Medulla oblongata (tissue), 1 donor: Measurements from ENCODE around the gene MIF4GD.
A peak's percentile ranks its signal among the peaks of the same experiment; 100 is the strongest.
"Not testable (repeated sequence)": the region's sequence is repeated elsewhere in the genome, so short reads cannot be mapped to it uniquely, and the experiment has no call there.

Experiments
- DNase-seq: peaks from one replicate; pipeline ENCODE4 v3.0.0-alpha.2; 2015; ENCODE audit errors: extremely low spot score

Gene MIF4GD, protein sequence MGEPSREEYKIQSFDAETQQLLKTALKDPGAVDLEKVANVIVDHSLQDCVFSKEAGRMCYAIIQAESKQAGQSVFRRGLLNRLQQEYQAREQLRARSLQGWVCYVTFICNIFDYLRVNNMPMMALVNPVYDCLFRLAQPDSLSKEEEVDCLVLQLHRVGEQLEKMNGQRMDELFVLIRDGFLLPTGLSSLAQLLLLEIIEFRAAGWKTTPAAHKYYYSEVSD

DNA sequence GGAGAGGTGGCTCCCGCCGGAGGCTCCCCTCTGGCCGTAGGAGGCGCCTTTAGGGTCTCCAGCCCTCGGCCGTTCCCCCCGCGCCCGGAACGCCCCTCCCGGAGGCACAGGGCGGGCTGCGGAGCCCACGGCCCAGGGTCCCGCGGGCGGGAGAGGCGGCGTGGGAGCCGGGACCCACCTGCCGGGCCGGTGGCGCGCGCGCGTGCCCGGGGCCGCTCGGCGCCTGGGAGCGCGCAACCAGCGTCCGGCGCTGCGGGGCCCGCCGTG, at the start of gene MIF4GD:
Gene MIF4GD, minus strand, starts transcription at position 266 of the 267 bp plus-strand sequence. CDS start 1,036 bp downstream, outside the sequence.
- DNase-seq = no peak

DNA sequence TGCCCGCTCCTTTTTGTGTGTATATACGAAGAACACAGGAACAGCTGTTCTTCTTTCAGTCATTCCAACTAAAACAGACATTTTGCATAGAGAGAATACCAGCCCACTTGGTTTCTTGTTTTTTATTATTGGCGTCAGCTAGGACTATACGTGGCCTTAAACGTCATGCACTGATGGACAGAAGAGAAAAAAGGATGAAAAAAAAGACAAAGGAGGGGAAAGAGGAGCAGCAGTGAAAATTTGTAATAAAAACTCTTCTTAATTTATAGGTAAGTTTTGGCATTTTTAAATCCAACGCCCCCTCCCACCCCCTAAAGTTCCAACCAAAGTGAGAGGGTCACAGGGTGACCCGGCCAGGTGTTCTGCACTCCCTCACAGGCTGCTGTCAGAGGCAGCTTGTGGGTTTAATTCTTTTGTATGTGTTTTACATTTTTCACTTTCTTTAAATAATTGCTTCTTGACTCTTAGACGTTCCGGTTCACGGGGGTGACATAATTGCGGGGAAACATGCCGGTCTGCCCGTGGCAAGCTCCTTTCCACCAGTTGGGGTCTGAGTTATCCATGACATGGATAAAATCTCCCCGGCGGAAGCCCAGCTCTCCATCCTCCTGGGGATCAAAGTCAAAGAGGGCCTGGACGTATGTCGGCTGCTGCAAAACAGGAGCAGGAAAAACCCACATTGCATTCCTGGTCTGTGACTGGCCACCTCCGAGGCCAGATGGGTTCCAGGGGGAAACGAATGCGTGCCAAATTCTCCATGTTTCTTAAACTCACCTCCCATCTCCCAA, 49.1 kb upstream of the MIF4GD start:
- no peak for DNase-seq

DNA sequence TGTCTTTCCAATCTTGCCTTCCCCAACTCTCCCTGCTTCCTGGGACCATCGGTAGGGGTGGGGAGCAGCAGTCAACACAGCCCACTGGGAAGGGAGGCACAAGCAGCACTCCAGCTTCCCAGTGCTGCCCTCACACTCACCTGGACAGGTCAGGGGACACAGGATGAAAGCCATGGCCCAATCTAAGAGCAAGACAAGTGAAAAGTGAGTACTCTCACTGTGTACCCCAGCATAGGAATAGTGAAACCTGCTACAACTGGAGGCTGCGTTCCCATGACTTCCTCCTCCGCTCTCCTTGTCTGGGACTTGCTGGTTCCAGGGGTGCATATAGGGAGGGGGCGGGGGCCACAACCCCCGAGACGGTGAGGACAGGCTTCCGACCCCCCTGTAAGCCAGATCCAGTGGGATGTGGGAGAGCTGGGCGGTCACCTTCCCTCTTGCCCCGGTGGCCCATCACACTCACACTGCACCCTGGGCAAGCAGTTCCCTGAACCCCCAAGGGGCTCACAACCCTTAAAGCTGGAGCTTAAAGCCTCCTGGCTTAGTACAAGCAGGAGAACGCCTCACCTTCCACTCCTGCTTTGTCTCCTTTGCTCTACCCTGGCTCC, 47.7 kb upstream of the MIF4GD start:
- DNase-seq = no peak

DNA sequence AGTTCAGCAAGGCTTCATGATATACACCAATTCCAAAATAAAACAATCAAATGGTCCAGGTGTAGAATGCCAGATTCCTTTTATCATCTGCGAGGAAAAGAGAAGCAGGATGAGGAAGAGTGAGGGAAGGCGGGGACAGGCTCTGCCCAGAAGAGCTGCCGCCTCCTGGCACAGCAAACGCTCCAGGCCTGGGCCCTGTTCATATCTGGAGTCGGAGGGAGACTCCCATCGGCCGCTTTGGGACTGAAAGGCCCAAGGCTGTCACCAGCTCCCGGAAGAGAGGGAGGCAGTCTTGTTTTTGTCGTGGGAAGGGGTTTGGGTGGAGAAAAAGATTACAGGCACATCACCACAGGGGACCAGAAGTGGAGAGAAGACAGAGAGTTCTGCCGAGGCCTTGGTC, 47.2 kb upstream of the MIF4GD start:
- no peak for DNase-seq

DNA sequence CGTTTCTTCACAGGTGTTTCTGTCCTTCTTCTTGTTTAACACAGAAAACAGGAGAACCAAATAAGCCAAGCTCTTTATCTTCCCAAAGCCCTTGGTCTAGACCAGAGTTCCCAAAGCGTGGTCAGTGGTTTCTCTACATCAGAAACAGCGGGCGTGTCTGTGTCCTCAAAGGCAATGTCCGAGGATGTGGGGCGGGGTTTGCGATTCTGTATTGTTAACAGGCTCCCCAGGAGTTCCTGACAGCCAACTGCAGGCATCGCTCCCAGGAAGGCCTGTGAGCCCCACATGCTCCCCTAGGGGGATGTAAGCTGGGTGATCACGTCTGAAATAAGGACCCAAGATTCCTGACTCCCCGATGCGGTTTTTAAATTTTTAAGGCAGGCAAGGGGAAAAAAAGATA, 46.6 kb upstream of the MIF4GD start:
- no peak for DNase-seq

DNA sequence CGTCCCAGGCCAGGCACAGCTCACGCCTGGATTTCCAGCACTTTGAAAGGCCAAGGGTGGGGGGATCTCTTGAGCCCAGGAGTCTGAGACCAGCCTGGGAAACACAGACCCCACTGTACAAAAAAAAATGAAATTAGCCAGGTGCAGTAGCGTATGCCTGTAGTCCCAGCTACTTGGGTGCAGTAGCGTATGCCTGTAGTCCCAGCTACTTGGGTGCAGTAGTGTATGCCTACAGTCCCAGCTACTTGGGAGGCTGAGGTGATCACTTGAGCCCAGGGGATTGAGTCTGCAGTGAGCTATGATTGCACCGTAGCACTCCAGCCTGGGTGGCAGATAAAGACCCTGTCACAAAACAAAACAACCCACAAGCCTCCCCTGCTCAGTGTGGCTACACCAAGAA, 45.2 kb upstream of the MIF4GD start:
- no peak for DNase-seq

DNA sequence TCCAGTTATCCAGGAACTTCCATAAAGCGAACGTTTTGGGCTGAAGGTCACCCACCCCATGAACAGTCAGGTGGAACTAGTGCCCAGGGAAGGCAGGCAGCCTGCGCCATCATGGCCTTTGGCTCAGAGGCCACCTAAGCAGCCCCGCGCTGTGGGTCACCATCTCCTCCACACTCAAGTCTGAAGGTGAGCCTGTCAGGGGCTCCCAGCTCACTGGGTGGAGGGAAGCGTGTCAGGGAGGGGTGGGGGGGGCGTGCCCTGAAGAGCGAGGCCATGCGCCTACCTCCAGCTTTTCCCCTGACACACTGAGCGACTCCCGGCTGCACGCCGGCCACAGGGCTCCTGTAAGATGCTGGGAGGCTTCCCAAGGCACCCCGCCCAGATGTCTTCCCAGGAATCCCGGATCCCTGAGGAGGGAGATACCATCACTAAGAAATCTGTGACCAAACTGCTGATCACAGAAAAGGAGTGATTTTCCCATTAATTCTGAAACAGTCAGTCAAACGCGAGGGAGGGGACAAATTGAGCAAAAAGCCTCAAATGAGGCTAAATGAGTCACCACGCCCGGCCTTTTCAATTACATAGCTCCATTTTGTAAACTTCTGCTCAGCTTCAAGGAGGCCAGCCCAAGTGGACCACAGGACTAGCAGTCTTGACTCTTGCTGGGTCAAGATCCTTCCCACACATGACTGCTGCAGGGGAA, 44.7 kb upstream of the MIF4GD start:
- no peak for DNase-seq

DNA sequence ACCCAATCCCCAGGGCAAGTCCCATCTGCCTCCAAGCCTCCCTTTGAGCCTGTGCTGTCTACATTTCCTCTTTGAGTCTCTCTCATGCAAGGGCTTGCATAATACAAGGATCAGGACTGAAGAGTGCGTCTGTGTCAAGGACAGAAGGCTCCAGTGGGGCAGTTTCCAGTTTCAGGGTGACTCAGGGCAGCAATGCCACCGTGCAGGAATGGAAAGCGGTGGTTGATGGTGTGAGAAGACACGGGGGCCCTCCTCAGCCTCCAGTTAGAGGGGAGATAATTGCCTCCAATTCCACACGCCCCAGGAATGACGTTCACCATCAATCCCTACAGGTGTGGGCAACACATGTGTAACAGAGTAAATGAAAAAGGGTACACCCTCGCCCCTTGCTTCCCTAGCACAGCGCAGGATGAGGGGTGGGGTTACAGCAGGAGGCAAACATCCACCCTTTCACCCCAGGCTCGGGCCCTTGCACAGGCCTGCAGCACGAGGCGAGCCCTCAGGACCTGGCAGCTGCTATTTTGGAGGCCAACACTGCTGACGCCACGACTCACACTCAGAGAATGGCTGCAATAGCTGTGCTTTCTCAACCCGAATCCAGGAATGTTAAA, 43.0 kb upstream of the MIF4GD start:
- DNase-seq = peak; percentile 82

DNA sequence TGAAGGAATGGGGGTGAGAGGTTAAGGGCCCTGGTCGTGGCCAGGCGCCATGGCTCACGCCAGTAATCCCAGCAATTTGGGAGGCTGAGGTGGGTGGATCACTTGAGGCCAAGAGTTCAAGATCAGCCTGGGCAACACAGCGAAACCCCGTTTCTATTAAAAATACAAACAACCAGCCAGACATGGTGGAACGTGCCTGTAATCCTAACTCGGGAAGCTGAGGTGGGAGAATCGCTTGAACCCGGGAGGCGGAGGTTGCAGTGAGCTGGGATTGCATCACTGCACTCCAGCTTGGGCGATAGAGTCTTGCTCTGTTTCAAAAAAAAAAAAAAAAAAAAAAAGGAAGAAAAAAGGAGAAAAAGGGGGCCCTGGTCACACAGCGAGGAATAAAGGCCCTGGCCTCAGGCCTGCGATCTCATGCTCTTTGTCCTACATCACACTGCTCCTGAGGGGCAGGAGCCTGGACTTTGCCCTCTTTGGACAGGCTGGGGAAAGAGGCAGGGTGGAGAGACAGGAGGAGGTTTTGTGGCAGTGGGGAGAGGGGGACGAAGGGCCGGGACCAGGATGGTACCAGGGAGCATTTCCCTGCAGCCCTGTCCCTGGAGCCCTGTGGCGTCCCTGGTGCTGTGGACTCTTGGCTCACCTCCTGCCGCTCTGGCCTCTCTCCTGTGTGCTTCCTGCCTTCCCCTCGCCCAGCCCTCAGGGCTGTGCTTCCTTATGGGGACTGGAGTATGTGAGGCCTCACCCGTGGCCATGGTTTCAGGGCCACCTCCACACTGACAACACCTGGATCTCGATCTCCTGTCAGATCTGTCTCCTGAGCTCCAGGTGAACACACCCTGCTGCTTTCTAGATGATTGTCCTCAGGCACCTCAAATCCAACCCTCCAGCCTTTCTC, 38.0 kb upstream of the MIF4GD start:
- DNase-seq = no peak

DNA sequence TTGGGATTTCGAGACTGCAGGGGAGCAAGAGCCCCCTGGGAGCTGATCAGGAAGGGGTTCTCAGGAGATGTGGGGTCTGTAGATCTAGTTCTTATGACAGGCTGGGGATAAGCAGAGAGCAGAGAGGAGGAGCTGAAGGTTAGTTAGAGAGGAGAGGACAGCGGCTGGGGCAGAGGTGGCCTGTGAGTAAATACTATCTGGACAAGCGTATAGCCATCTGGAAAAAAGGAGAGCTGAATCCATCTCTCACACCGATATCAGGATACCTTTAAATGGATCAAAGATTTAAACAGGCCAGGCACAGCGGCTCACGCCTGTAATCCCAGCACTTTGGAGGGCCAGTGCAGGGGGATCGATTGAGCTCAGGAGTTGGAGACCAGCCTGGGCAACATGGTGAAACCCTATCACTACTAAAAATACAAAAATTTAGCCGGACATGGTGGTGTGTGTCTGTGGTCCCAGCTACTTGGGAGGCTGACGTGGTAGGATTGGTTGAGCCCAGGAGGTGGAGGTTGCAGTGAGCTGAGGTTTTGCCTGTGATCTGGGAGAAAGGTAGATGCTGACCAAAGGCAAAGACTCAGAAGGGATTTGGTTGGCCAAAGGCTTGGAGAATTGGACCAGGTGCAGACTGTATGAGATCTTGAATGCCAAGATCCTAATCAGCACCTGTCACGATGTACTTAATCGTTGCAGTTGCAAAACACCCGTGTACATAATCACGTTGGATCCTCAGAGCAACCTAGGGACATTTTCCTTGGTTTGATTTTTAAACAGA, 37.1 kb upstream of the MIF4GD start:
- no peak for DNase-seq

DNA sequence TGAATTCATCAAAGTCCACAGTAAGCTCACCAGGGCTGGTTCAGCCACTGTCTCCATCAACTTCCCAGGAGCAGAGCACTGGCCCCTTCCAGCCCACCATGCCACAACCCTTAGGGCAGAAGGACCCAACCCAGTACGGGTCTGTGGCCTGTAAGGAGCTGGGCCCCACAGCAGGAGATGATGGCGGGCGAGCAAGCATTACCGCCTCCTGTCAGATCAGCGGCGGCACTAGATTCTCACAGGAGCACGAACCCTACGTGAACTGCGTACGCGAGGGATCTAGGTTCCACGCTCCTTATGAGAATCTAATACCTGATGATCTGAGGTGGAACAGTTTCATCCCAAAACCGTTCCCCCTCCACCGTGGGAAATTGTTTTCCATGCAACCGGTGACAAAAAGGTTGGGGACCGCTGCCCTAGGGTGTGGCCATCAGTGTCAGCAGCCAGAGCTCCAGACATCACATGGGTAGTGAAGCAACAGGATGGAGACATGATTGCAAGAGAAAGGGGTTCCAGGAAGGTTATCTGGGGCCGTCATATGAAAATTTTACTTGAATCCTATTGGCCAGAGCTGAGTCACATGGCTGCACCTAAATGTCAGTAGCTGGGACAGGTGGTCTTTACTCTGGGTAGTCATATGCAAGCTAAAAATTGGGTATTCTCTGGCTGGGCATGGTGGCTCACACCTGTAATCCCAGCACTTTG, 30.6 kb upstream of the MIF4GD start:
- DNase-seq = no peak

DNA sequence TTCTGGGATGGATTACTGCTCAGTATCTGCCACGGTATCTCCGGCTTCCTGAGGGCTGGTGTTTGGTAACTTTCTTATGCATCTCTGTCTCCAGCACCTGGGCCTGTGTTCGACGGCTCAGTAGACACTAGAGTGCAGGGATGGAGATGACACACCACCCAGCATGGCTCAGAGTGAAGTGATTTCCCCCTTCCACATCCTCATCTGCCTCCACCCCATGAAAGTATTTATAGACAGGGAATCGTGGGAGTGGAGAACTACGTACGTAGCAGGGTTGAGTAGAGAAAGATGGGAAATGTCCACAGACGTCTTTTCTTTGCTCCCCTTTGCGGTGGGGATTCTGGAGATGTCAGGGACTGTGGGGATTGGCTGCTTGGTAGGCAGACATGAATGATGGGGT, 30.0 kb upstream of the MIF4GD start:
- DNase-seq = no peak

DNA sequence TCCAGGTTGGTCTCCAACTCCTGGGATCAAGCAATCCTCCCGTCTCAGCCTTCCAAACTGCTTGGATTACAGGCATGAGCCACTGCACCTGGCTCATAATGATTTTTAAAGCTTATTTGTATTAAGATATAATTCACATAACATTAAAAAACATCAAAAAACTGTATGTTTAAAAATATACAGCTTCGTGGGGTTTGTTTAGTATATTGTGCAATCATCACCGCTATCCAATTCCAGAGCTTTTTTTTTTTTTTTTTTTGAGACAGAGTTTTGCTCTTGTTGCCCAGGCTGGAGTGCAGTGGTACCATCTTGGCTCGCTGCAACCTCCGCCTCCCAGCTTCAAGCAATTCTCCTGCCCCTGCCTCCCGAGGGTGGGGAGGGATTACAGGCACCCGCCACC, 29.2 kb upstream of the MIF4GD start:
- no peak for DNase-seq

DNA sequence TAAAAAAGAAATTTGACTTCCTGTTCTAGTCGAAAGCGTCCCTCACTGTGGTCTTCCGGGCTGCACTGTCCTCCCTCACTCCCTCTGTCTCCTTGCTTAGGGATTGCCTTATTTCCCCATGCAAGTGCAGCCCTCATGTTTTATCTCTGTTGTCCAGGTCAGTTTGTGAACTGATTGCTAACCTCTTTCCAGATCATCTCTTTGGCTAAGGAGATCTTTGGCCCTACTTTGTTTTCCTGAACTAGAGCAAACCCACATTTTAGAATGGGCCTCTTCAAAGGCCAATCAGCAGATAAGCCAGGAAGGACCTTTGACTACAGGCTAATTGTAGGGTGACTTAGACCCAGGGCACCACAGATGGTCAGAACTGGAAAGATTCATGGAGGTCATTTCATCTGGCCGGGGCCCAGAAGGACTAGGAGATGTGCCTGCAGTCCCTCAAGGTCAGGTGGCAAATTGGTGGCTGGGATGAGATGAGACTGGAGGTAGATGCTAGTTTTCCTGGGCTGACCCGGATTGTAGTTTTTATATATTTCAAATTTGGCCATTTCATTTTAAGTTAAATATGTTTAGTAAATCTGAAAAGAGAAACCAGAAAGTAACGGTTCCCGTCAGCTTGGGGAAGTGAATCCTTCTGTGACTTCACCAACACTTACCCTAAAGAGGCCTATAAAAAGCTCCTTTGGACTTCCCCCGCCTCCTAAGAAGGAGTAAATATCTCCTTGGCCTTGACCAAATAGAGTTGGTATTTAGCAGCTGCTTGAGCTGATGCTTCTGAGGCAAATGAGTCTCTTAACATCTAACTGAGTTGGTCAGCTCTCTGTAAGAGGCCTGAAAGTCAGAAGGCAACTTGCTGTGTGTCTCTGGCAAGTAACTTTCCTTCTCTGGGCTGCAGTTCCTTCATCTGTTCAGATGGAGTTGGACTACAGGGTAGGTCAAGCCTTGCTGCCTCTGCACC, 24.4 kb upstream of the MIF4GD start:
- DNase-seq = peak; percentile 74

DNA sequence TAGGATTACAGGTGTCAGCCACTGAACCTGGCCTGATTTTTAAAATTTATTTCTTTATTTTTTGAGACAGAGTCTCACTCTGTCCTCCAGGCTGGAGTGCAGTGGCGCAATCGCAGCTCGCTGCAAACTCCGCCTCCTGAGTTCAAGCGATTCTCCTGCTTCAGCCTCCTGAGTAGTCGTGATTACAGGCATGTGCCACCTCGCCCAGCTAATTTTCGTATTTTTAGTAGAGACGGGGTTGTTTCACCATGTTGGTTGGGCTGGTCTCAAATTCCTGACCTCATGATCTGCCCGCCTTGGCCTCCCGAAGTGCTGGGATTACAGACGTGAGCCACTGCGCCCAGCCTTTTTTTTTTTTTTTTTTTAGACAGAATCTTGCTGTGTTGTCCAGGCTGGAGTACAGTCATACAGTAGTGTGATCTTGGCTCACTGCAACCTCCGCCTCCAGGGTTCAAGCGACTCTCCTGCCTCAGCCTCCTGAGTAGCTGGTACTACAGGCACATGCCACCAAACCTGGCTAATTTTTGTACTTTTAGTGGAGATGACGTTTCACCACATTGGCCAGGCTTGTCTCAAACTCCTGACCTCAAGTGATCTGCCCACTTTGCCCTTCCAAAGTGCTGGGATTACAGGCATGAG, 21.9 kb upstream of the MIF4GD start:
- DNase-seq = not testable (repeated sequence)

DNA sequence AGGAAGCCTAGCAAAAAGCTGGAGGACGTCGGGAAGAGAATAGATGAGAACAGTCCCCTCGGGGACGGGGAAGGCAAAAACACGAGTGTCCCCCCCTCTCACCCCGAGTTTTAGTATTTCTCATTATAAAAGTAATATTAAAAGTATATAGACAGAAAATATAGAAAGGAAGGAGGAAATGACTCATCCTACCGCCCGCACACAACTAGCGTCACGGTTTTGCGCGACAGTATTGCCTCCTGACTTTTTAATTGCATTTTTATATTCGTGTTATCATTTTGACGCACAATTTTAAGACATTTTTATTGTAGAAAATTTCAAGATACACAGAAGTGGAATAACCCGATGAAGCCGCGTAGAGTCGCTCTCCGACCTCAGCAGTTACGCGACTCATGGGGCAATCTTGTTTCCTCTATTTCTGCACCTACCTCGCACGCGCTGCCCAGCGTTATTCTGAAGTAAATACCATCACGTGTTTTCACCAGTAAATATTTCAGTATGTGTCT, 18.9 kb upstream of the MIF4GD start:
- peak; percentile 87 for DNase-seq

DNA sequence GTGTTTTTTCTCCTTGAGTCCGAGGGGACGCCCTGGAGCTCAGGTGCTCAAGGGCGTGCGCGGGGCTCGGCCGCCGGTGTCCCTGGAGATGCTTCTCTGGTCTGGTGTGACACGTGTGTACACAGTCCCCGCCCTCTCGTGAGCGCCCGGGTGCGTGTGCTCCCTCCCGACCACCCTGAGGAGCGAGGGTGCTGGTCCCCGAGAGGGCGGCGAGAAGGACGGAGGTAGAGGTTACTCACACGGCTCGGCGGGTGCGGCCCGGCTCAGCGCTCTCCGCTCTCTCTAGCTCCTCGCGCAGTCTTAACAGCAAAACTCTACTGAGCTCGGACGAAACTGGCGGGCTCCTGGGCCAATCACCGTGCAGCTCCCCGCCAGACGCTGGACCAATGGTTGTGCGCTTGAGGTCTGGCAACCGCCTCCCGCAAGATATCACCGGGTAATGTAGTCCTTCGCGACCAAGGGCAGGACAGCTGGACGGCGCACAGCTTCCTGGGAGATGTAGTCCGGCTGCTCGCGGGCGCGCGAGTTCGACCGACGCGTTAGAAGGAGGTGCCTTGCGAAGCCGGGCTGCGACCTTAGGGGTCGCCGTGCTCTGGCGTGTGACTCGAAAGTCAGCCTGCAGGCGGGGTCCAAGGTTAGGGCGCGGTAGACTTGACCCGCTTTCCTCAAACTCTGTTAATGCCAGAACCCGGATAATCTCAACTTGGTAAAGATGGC, 18.2 kb upstream of the MIF4GD start, which contains the start of gene SLC25A19:
Gene SLC25A19, minus strand, starts transcription at position 319 of the 717 bp plus-strand sequence. CDS start 2,669 bp downstream, outside the sequence.
- peak; percentile 99 for DNase-seq
